Measurements from ENCODE around the gene BRCA2.

BRCA2 gene

GRCh38 chr13:32429433-32429909, 114.2 kb downstream of the BRCA2 start:
- no peak for DNase-seq (ENCODE audit: low read depth)

GRCh38 chr13:32430018-32430747, 114.9 kb downstream of the BRCA2 start:
- no peak for DNase-seq (ENCODE audit: low read depth)

- DNase-seq (ENCODE audit: low read depth) = no peak
Observed at GRCh38 chr13:32431361-32431760, 116.1 kb downstream of the BRCA2 start.

- no peak for DNase-seq (ENCODE audit: low read depth)
Observed at GRCh38 chr13:32432856-32433255, 117.5 kb downstream of the BRCA2 start.

GRCh38 chr13:32438871-32439270, 123.6 kb downstream of the BRCA2 start:
- DNase-seq (ENCODE audit: low read depth) = no peak

- DNase-seq (ENCODE audit: low read depth) = no peak
Observed at GRCh38 chr13:32443111-32443510, 127.8 kb downstream of the BRCA2 start.

- DNase-seq (ENCODE audit: low read depth) = no peak
Observed at GRCh38 chr13:32445461-32445860, 130.2 kb downstream of the BRCA2 start.

GRCh38 chr13:32446220-32446619, 130.9 kb downstream of the BRCA2 start:
- no peak for DNase-seq (ENCODE audit: low read depth)

- no peak for DNase-seq (ENCODE audit: low read depth)
Observed at GRCh38 chr13:32446773-32447465, 131.6 kb downstream of the BRCA2 start.

- DNase-seq (ENCODE audit: low read depth) = no peak
Observed at GRCh38 chr13:32447894-32448623, 132.8 kb downstream of the BRCA2 start.

- DNase-seq (ENCODE audit: low read depth) = no peak
Observed at GRCh38 chr13:32448972-32449371, 133.7 kb downstream of the BRCA2 start.
